GM12892 (cell line): ENCODE measurements around the gene RNF40.

Source experiments
- POLR2A ChIP-seq: IDR thresholded peaks from 2 replicates; pipeline ENCODE4 v1.6.1; 2011; ENCODE audit warnings: low read depth, low read length, control low read depth
- TAF1 ChIP-seq: IDR thresholded peaks from 2 replicates; pipeline ENCODE4 v1.6.1; 2011; ENCODE audit warnings: low read depth, mild to moderate bottlenecking, control low read depth, low read length, borderline replicate concordance

- TF ChIP-seq TAF1 = no peak
- no peak for TF ChIP-seq POLR2A
These were observed 5.4 kb upstream of the RNF40 start for GRCh38 chr16:30756781-30757100.
